ENCODE results near the gene MS4A8.
"Not testable (repeated sequence)": the region's sequence is repeated elsewhere in the genome, so short reads cannot be mapped to it uniquely, and the experiment has no call there.

The MS4A8 gene

GRCh38 chr11:60725592-60725991 is 26.2 kb downstream of the MS4A8 start:
- no peak for FAIRE-seq

GRCh38 chr11:60731586-60731985 is 32.2 kb downstream of the MS4A8 start:
- no peak for FAIRE-seq

- FAIRE-seq: no peak
Observed at GRCh38 chr11:60734279-60734678, 34.9 kb downstream of the MS4A8 start.

GRCh38 chr11:60739114-60739513 is 39.7 kb downstream of the MS4A8 start:
- FAIRE-seq: no peak

- no peak for FAIRE-seq
Observed at GRCh38 chr11:60740573-60740972, 41.2 kb downstream of the MS4A8 start.

- FAIRE-seq: no peak
Observed at GRCh38 chr11:60741421-60741820, 42.0 kb downstream of the MS4A8 start.

GRCh38 chr11:60743058-60743457 is 43.6 kb downstream of the MS4A8 start:
- no peak for FAIRE-seq

GRCh38 chr11:60744114-60744513 is 44.7 kb downstream of the MS4A8 start:
- FAIRE-seq: no peak

GRCh38 chr11:60747359-60747873 is 48.0 kb downstream of the MS4A8 start:
- no peak for FAIRE-seq

GRCh38 chr11:60748225-60748624 is 48.8 kb downstream of the MS4A8 start:
- FAIRE-seq: no peak

GRCh38 chr11:60748821-60749220 is 49.4 kb downstream of the MS4A8 start:
- no peak for FAIRE-seq

- no peak for FAIRE-seq
Observed at GRCh38 chr11:60750911-60751310, 51.5 kb downstream of the MS4A8 start.

GRCh38 chr11:60753309-60753708 is 53.9 kb downstream of the MS4A8 start:
- no peak for FAIRE-seq

GRCh38 chr11:60754887-60755286 is 55.5 kb downstream of the MS4A8 start:
- no peak for FAIRE-seq

GRCh38 chr11:60756307-60757032 is 57.1 kb downstream of the MS4A8 start, which contains the start of gene MS4A15:
Gene MS4A15 (plus strand): TSS chr11:60756867. CDS start chr11:60763734, 6,867 bp downstream.
- no peak for FAIRE-seq

GRCh38 chr11:60757231-60757800 is 57.9 kb downstream of the MS4A8 start:
- FAIRE-seq: no peak

- FAIRE-seq: not testable (repeated sequence)
Observed at GRCh38 chr11:60758671-60759070, 59.3 kb downstream of the MS4A8 start.

- FAIRE-seq: not testable (repeated sequence)
Observed at GRCh38 chr11:60759438-60760225, 60.2 kb downstream of the MS4A8 start.

GRCh38 chr11:60761436-60762190 is 62.2 kb downstream of the MS4A8 start:
- no peak for FAIRE-seq

- no peak for FAIRE-seq
Observed at GRCh38 chr11:60762851-60763691, 63.7 kb downstream of the MS4A8 start.

- FAIRE-seq: no peak
Observed at GRCh38 chr11:60763692-60764369, 64.4 kb downstream of the MS4A8 start.
